Neural crest cell (in vitro differentiated cells): ENCODE measurements around the gene CHMP6. TPM values are rescaled to one million over a fixed set of nuclear protein-coding genes. Genes with fewer than 3 reads are reported as not detected.

Experiments used
- DNase-seq: peaks from one replicate; pipeline ENCODE4 v3.0.0; 2021; ENCODE audit warnings: low read depth, mixed read lengths, low spot score
- H3K27ac Mint-ChIP-seq: one replicate; pipeline ENCODE4 v1.8.0; 2021; ENCODE audit warnings: mild to moderate bottlenecking, mixed read lengths; ENCODE audit not compliant: unreplicated experiment
- H3K27me3 Mint-ChIP-seq: 2 replicates; pipeline ENCODE4 v1.8.0; 2021; ENCODE audit warnings: low read depth, mild to moderate bottlenecking, mixed read lengths
- H3K36me3 Mint-ChIP-seq: 2 replicates; pipeline ENCODE4 v1.8.0; 2021; ENCODE audit warnings: low read depth, mild to moderate bottlenecking, mixed read lengths
- H3K4me1 Mint-ChIP-seq: 2 replicates; pipeline ENCODE4 v1.8.0; 2021; ENCODE audit warnings: mixed read lengths
- H3K4me3 Mint-ChIP-seq: one replicate; pipeline ENCODE4 v1.8.0; 2021; ENCODE audit warnings: mild to moderate bottlenecking, mixed read lengths
- H3K9me3 Mint-ChIP-seq: 2 replicates; pipeline ENCODE4 v1.8.0; 2021; ENCODE audit warnings: mixed read lengths
- CTCF ChIP-seq: fragments of 200-600 bp; sonication (generic); conservative IDR thresholded peaks from 2 replicates; pipeline ENCODE4 v1.5.0; 2021; ENCODE audit warnings: antibody characterized with exemption, mild to moderate bottlenecking
- total RNA-seq: library from RNA; stranded (reverse); gene quantifications from 2 replicates; pipeline ENCODE4 v1.2.1, GENCODE V29; 2021

CHMP6 gene
- total RNA-seq, 1 donor from 2014 or later, result 32.7 TPM

- Mint-ChIP-seq H3K36me3 (peaks cover 18% of the 10 kb centered on the region), H3K27ac (no peak overlapping the region), H3K9me3 (peaks cover 2% of the 10 kb centered on the region), H3K4me1 (no peaks in the 10 kb centered on the region), H3K27me3 (no peaks in the 10 kb centered on the region), H3K4me3 (no peak overlapping the region)
- no peak for TF ChIP-seq CTCF
- DNase-seq, result no peak
Observed at GRCh38 chr17:80950466-80951120, 41.0 kb upstream of the CHMP6 start.

DNA sequence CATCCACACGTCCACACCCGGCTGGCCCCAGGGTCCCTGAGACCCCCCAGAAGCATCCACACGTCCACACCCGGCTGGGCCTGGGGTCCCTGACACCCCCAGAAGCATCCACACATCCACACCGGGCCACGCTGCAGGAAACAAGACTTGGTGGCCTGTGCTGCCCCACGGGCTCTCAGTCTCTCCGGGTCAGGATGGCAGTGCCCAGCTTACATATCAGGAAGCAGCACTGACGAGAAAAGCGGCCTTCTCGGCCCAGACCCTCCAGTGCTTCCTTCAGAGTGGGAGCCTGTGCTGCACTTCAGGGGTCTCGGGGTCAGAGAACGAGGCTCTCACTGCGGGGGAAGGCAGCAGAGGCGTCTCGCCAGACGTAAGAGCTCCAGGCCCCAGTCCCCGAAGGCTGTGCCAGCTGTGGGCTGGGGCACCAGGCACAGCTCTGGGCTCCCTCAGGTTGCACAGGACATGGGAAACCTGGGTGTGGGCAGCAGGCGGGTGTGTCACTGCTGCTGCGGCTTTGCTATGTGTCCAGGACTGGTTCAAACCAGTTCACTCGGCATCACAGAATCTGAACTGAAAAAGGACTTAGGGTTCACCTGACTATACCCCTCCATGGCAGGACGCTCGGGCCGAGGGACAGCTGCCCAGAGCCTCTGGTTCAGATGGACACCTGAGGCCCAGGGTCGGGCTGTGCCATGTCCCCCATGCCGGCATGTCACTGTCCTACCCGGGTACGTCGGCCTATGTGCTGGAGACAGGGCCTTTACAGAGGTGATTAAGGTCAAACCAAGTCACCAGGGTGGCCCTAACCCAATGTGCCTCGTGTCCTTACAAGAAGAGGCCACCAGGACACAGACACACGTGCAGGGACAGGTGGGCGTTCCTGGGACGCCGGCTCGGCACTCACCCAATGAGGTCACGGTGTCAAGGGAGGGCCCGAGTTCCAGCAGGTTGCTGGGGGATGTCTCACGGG is 40.2 kb upstream of the CHMP6 start:
- H3K9me3 Mint-ChIP-seq, result peaks cover under 1% of the 10 kb centered on the region
- H3K27me3 Mint-ChIP-seq, result no peaks in the 10 kb centered on the region
- no peak overlapping the region for H3K4me3 Mint-ChIP-seq
- H3K4me1 Mint-ChIP-seq, result no peaks in the 10 kb centered on the region
- no peak for TF ChIP-seq CTCF
- no peak for DNase-seq
- no peak overlapping the region for H3K27ac Mint-ChIP-seq
- H3K36me3 Mint-ChIP-seq, result peaks cover 10% of the 10 kb centered on the region

DNA sequence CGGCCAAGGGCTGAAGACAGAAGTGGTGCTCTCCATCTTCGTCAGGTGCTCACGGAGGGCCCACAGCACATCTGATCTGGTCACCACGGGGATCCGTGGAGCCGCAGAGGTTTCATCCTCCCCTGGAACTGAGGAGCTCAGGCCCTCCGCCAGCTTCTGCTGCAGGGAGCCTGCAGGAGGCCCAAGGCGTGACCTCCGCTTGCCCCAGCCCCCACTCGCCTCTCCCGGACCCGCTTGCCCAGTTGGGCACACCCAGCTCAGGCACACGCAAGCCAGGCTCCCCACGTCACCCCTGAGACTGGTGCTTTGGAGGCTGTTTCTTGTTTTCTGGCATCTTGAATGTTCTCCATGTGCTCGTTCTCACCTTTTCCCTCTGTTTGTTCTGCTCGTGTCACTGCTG is 39.4 kb upstream of the CHMP6 start:
- DNase-seq, result no peak
- no peak for TF ChIP-seq CTCF
- Mint-ChIP-seq H3K27ac (no peak overlapping the region), H3K27me3 (no peaks in the 10 kb centered on the region), H3K36me3 (peaks cover 3% of the 10 kb centered on the region), H3K4me1 (no peaks in the 10 kb centered on the region), H3K4me3 (no peak overlapping the region), H3K9me3 (no peaks in the 10 kb centered on the region)

- TF ChIP-seq CTCF, result no peak
- no peaks in the 10 kb centered on the region for H3K9me3 Mint-ChIP-seq
- peaks cover 3% of the 10 kb centered on the region for H3K36me3 Mint-ChIP-seq
- H3K4me3 Mint-ChIP-seq, result no peak overlapping the region
- no peak for DNase-seq
- no peak overlapping the region for H3K27ac Mint-ChIP-seq
- no peaks in the 10 kb centered on the region for H3K27me3 Mint-ChIP-seq
- no peaks in the 10 kb centered on the region for H3K4me1 Mint-ChIP-seq
Observed at GRCh38 chr17:80953471-80954315, 37.9 kb upstream of the CHMP6 start.

DNA sequence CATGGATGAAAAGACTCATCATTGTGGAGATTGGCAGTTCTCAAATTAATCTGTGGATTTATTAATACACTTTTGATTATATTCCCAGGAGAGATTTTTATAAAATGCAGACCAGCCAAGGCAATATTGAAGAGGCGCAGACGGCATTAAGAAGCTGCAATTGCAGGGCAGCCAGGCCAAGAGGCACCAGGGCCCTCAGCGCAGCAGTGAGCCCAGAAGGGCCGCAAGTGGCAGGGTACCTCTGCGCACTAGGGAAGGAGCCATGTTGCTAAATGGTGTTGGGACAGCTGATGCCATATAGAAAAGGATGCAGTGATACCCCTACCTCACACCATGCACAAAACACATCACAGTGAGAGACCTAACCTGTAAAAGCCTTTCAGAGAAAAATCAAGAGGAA is 36.6 kb upstream of the CHMP6 start:
- no peak for TF ChIP-seq CTCF
- Mint-ChIP-seq H3K9me3 (no peaks in the 10 kb centered on the region), H3K4me1 (no peaks in the 10 kb centered on the region), H3K27me3 (no peaks in the 10 kb centered on the region), H3K4me3 (no peak overlapping the region), H3K36me3 (peaks cover 3% of the 10 kb centered on the region), H3K27ac (no peak overlapping the region)
- DNase-seq, result no peak
